Thyroid gland (tissue), 4 donors: ENCODE measurements around the gene SOD1. TPM values are rescaled to one million over a fixed set of nuclear protein-coding genes. Genes with fewer than 3 reads are reported as not detected.

Experiments
- DNase-seq, 2 donors: peaks; one replicate each; pipeline ENCODE4 v3.0.0-alpha.2; 2019
- H3K27ac ChIP-seq, 3 donors: fragments of 200-600 bp; sonication (generic); 1 replicate in 2 of 3; 2 replicates in 1 of 3; pipeline ENCODE4 v1.5.1; 2016 to 2019; ENCODE audit warnings: mild to moderate bottlenecking in 1 of 3, moderate library complexity in 1 of 3
- H3K27me3 ChIP-seq: fragments of 200-600 bp; sonication (generic); one replicate; pipeline ENCODE4 v1.5.1; 2019
- H3K36me3 ChIP-seq, 2 donors: fragments of 200-600 bp; sonication (generic); one replicate each; pipeline ENCODE4 v1.5.1; 2016 to 2019
- H3K4me1 ChIP-seq, 2 donors: fragments of 200-600 bp; sonication (generic); one replicate each; pipeline ENCODE4 v1.5.1; 2017 to 2019
- H3K4me3 ChIP-seq, 3 donors: fragments of 200-600 bp; sonication (generic); replicated peaks in 1 of 3; 1 replicate in 2 of 3; 2 replicates in 1 of 3; pipeline ENCODE4 v1.5.1; 2016; ENCODE audit warnings: mild to moderate bottlenecking in 1 of 3
- H3K9me3 ChIP-seq: fragments of 200-600 bp; sonication (generic); one replicate; pipeline ENCODE4 v1.5.1; 2017
- CTCF ChIP-seq, 6 experiments: fragments of 200-600 bp in 3 of 6; fragments of 450-650 bp in 3 of 6; sonication (generic) in 3 of 6; IDR thresholded peaks; one replicate each; pipeline ENCODE4 v1.5.1; 2016 to 2019; ENCODE audit warnings: antibody characterized with exemption in 6 of 6, mild to moderate bottlenecking in 2 of 6, inconsistent platforms in 1 of 6, moderate library complexity in 1 of 6
- POLR2A ChIP-seq, 2 donors: fragments of 450-650 bp; IDR thresholded peaks; one replicate each; pipeline ENCODE4 v1.6.1; 2017; ENCODE audit warnings: antibody characterized with exemption in 2 of 2, mild to moderate bottlenecking in 2 of 2, moderate library complexity in 1 of 2
- WGBS, 2 donors: methylation state at CpG; one replicate each; pipeline ENCODE4 v1.1.5; 2017; 5-methylcytosine and 5-hydroxymethylcytosine counted together
- intact Hi-C: fragments of 100-400 bp; cut with DNase I; formaldehyde crosslinking; loops from one replicate; pipeline ENCODE4 v1.15.1; 2023
- total RNA-seq, 4 donors: library from RNA; depleted of rRNA; stranded (reverse); fragments of >200 nt; gene quantifications; one replicate each; pipeline ENCODE4 v1.2.3, GENCODE V29; 2016

Gene SOD1
- 100 to 1,000 TPM; 147 to 331 (median 261) TPM for total RNA-seq

GRCh38 chr21:31659536-31660258, at the start of gene SOD1:
Gene SOD1, plus strand, starts transcription at chr21:31659693. Its CDS starts 77 bp downstream, at chr21:31659770.
- H3K36me3 ChIP-seq = no peaks in the 10 kb centered on the region
- intact Hi-C loops = loop anchor here (5.0 kb wide), 1 partner anchor 73 kb away; the partner anchor contains the start of gene SCAF4
- no peaks in the 10 kb centered on the region for H3K27me3 ChIP-seq
- peak; percentile 38 to 96 for TF ChIP-seq POLR2A (IDR thresholded peaks at IDR 0.05)
- peak in 1 of 6 experiments; percentile 1 for TF ChIP-seq CTCF (IDR thresholded peaks at IDR 0.05)
- peaks cover 14 to 35% of the 10 kb centered on the region in 2 donors for H3K4me1 ChIP-seq
- H3K4me3 ChIP-seq = peak within 1 kb of the TSS; percentile 54 to 74 (median 66)
- no peaks in the 10 kb centered on the region for H3K9me3 ChIP-seq
- peak; percentile 94 for DNase-seq
- peak within 1 kb of the TSS; percentile 40 to 87 (median 86) for H3K27ac ChIP-seq
- WGBS, 2 donors = 0% methylated on average over 14 to 17 of the region's 87 CpGs

GRCh38 chr21:31611445-31611844, 48.0 kb upstream of the SOD1 start:
- H3K27me3 ChIP-seq = no peaks in the 10 kb centered on the region
- H3K9me3 ChIP-seq = no peaks in the 10 kb centered on the region
- WGBS, 2 donors = 91 to 92% methylated on average over 7 of the region's 7 CpGs
- H3K27ac ChIP-seq = no peak overlapping the region
- H3K36me3 ChIP-seq = no peaks in the 10 kb centered on the region
- no peaks in the 10 kb centered on the region for H3K4me1 ChIP-seq
- DNase-seq = no peak
- intact Hi-C loops = no loop called here
- H3K4me3 ChIP-seq = no peak overlapping the region
- TF ChIP-seq POLR2A (IDR thresholded peaks at IDR 0.05) (no peak), CTCF (IDR thresholded peaks at IDR 0.05) (no peak)

- Histone ChIP-seq H3K27me3 (no peaks in the 10 kb centered on the region), H3K36me3 (no peaks in the 10 kb centered on the region), H3K27ac (no peak overlapping the region), H3K9me3 (no peaks in the 10 kb centered on the region), H3K4me1 (no peaks in the 10 kb centered on the region), H3K4me3 (no peak overlapping the region)
- 53 to 55% methylated on average over 22 of the region's 22 CpGs for WGBS, 2 donors
- TF ChIP-seq POLR2A (IDR thresholded peaks at IDR 0.05) (no peak), CTCF (IDR thresholded peaks at IDR 0.05) (no peak)
- intact Hi-C loops = no loop called here
- DNase-seq = no peak
Measured at GRCh38 chr21:31612894-31613785, 46.4 kb upstream of the SOD1 start.

- no peaks in the 10 kb centered on the region for H3K9me3 ChIP-seq
- H3K36me3 ChIP-seq = no peaks in the 10 kb centered on the region
- DNase-seq = no peak
- no peak for TF ChIP-seq CTCF (IDR thresholded peaks at IDR 0.05)
- no peak for TF ChIP-seq POLR2A (IDR thresholded peaks at IDR 0.05)
- H3K27ac ChIP-seq = no peak overlapping the region
- H3K27me3 ChIP-seq = no peaks in the 10 kb centered on the region
- intact Hi-C loops = no loop called here
- H3K4me3 ChIP-seq = no peak overlapping the region
- WGBS, 2 donors = 54 to 65% methylated on average over 1 of the region's 1 CpG
- H3K4me1 ChIP-seq = no peaks in the 10 kb centered on the region
Measured at GRCh38 chr21:31614705-31615104, 44.8 kb upstream of the SOD1 start.
